22Rv1 (cell line): ENCODE measurements around the gene PALS2.

Source experiments
- H3K27ac ChIP-seq: fragments of 450-650 bp; 2 replicates; pipeline ENCODE4 v1.5.1; 2017
- ZFX ChIP-seq: fragments of 450-650 bp; IDR thresholded peaks from 2 replicates; pipeline ENCODE4 v1.6.1; 2017; ENCODE audit warnings: antibody characterized with exemption, borderline replicate concordance
- TF ChIP-seq, protein P1 (sequence below): fragments of 450-650 bp; IDR thresholded peaks from 2 replicates; pipeline ENCODE4 v1.5.1; 2017; ENCODE audit warnings: mild to moderate bottlenecking

PALS2 gene, protein sequence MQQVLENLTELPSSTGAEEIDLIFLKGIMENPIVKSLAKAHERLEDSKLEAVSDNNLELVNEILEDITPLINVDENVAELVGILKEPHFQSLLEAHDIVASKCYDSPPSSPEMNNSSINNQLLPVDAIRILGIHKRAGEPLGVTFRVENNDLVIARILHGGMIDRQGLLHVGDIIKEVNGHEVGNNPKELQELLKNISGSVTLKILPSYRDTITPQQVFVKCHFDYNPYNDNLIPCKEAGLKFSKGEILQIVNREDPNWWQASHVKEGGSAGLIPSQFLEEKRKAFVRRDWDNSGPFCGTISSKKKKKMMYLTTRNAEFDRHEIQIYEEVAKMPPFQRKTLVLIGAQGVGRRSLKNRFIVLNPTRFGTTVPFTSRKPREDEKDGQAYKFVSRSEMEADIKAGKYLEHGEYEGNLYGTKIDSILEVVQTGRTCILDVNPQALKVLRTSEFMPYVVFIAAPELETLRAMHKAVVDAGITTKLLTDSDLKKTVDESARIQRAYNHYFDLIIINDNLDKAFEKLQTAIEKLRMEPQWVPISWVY

DNA sequence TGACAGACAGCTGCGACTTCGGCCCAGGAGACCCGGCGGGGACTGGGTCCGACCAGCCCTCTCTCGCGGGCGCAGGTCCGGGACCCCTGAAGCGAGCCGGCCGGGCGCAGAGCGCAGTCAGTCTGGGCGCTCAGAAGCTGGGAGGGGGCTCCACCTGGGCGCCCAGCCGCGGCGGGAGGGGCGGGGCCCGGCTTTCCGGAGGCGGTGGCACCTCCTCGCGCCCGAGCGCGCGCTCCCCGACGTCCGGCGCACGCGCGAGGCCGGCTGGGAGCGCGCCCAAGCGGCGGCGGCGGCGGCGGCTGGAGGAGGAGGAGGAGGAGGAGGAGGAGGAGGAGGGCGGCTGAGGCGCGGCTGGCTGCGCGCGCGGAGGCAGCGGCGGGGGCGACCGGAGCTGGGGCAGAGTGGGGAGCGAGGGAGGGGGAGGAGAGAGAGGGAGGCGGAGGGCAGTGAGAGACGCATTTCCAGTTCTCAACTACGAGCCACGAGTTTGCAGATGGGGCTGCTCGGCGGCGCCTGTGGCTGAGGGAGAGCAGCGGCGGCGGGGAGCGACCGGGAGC lies at the start of gene PALS2:
Gene PALS2, plus strand, starts transcription at position 456 of the 557 bp plus-strand sequence. CDS start 50,216 bp downstream, outside the sequence.
- peak within 1 kb of the TSS; percentile 55 for H3K27ac ChIP-seq
- TF ChIP-seq ZFX: no peak
- TF ChIP-seq, protein P1, sequence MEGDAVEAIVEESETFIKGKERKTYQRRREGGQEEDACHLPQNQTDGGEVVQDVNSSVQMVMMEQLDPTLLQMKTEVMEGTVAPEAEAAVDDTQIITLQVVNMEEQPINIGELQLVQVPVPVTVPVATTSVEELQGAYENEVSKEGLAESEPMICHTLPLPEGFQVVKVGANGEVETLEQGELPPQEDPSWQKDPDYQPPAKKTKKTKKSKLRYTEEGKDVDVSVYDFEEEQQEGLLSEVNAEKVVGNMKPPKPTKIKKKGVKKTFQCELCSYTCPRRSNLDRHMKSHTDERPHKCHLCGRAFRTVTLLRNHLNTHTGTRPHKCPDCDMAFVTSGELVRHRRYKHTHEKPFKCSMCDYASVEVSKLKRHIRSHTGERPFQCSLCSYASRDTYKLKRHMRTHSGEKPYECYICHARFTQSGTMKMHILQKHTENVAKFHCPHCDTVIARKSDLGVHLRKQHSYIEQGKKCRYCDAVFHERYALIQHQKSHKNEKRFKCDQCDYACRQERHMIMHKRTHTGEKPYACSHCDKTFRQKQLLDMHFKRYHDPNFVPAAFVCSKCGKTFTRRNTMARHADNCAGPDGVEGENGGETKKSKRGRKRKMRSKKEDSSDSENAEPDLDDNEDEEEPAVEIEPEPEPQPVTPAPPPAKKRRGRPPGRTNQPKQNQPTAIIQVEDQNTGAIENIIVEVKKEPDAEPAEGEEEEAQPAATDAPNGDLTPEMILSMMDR: no peak

DNA sequence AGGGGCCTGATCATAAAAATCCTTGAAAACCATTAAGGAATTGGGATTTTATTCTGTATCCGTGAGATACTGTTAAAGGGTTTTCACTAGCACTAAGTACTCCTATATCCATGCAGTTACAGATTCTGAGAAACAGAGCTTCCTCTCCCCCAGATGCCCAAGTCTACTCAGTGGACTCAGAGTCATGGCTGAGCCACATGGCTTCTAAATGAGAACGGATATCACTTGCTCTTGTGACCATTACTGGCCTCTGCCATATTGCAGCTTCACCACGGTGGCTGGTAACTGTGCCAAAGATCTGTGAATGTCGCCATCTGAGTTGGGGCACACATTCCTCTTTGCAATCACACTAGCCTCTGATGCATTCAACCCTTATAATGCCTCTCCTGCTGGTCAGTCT lies 42.0 kb upstream of the PALS2 start:
- H3K27ac ChIP-seq: no peak overlapping the region
- no peak for TF ChIP-seq ZFX
- TF ChIP-seq, protein P1: no peak

DNA sequence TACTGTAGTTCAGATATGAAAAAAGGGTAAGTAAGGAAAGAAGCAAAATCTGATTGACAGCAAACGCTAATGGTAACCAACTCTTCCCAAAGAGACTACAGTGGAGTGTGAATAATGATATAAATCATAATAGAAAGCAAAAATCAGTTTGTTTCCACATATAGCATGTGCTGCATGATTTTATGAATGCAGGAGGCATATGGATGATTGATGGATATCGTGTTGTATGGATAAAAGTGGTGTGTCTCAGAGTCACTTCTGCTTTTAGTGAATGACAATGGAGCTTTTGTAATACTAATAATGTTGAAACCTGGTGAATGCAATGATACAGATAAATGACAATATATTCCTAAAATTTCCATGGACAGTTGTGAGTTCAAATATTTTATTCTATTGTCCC lies 36.6 kb upstream of the PALS2 start:
- TF ChIP-seq, protein P1: no peak

DNA sequence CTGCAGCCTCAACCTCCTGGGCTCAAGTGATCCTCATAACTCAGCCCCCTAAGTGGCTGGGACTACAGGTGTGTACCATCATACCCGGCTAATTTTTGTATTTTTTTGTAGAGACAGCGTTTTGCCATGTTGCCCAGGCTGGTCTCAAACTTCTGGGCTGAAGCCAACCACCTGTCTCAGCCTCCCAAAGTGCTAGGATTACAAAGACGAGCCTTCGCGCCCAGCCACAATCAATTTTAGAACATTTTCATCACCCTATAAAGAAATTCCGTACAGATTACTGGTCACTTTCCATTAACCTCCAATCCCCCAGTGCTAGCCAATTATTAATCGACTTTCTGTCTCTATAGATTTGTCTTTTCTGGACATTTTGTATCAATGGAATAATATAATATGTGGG lies 32.3 kb upstream of the PALS2 start:
- no peak overlapping the region for H3K27ac ChIP-seq
- TF ChIP-seq ZFX: no peak
- TF ChIP-seq, protein P1: no peak

More for the DNA sequence above, 36.6 kb upstream of the PALS2 start:
- H3K27ac ChIP-seq: no peak overlapping the region

DNA sequence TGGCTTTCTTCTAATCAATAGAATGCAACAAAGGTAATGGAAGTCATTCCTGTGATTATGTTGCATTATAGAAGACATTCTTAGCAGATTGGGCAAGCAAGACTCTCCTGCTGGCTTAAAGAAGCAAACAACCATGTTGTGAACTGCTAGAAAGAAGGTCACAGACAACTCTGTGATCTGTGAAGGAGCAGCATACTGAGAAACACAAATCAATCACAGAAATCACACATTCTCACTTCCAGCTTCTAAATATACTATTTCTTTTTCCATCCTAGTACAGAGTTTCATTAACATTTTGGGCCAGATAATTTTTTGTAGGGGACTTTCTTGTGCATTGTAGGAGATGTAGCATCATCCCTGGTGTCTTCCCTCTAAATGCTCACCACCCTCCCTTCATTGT lies 28.0 kb upstream of the PALS2 start:
- TF ChIP-seq ZFX: no peak
- TF ChIP-seq, protein P1: no peak
- no peak overlapping the region for H3K27ac ChIP-seq

DNA sequence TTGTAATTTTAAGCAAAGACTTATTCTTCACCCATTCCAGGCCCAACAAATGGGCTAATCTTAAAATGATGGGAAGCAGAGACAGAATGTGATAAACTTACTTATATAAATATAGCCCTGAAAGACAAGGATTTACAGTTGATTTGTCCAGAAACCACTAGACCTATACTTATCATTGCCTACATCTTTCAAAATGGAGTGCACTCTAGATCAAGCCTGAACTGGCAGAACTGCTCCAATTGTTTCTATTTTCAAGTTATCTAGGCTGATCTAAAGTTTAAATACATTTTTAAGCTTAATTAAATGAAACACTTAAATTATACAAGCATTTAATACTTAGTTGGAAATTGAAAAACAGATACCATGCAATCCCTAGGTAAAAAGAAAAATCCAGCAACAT lies 24.9 kb upstream of the PALS2 start:
- no peak overlapping the region for H3K27ac ChIP-seq
- TF ChIP-seq ZFX: no peak
- TF ChIP-seq, protein P1: no peak

DNA sequence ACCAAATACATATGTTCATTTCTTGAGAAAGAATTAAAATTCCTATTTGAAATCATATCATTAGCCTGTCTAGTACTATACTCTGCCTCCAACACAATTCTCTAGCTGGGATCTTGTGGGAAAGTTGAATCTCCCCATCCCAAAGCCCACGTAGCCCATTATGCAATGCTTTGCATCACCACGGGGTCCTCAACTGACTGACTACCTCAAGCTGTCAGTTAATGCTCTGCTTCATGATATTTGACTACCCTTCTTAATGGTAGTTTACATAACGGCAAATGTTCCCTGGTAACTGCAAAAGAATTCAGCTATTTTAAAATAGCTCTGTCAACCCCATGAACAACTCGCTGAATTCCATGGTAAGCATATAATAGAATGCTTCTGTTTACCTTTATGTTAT lies 23.3 kb upstream of the PALS2 start:
- H3K27ac ChIP-seq: no peak overlapping the region
- no peak for TF ChIP-seq ZFX
- TF ChIP-seq, protein P1: no peak
